ENCODE data around the gene CALR3.
"Not testable (repeated sequence)": the region's sequence is repeated elsewhere in the genome, so short reads cannot be mapped to it uniquely, and the experiment has no call there.

Gene CALR3, protein sequence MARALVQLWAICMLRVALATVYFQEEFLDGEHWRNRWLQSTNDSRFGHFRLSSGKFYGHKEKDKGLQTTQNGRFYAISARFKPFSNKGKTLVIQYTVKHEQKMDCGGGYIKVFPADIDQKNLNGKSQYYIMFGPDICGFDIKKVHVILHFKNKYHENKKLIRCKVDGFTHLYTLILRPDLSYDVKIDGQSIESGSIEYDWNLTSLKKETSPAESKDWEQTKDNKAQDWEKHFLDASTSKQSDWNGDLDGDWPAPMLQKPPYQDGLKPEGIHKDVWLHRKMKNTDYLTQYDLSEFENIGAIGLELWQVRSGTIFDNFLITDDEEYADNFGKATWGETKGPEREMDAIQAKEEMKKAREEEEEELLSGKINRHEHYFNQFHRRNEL

DNA sequence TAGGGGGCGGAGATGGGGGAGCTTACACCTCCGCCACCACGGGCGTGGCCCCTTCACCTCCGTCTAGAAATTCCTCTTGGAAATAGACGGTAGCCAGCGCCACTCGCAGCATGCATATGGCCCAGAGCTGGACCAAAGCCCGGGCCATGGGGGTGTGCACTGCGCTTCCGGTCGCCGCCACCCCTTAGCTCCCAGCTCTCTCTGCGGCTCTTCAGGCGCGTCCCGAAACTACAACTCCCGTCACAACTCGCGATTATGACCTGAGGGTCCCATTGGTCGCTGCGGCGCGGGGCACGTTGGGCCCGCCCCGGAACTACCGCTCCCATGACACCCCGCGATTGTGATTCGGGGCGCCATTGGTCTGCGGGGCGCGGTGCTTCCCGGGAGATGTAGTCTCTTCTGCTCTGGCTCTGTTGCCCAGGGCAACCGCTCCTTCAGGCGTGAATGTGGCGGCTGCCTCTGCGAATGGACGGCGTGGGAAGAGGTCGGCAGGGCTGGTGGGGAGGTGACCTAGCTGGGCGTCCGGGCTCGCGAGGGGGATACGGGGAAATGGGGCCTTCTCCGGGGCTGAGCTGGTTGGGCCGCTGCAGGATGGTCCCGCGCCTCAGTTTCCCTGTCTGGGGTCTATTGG, at the start of gene CALR3, which contains the start of gene C19orf44:
TSS of gene CALR3 (minus strand) at position 186 of the 631 bp plus-strand sequence. CDS start at position 148, 38 bp downstream.
TSS of gene C19orf44 (plus strand) at position 413 of the 631 bp plus-strand sequence. CDS start 4,399 bp downstream, outside the sequence.
- H3K36me3 Mint-ChIP-seq (ENCODE audit: low read depth) = peaks cover 12% of the 10 kb centered on the region
- no peaks in the 10 kb centered on the region for H3K27me3 Mint-ChIP-seq
- H3K4me1 Mint-ChIP-seq (ENCODE audit: low read depth) = peaks cover 18% of the 10 kb centered on the region
- H3K9me3 Mint-ChIP-seq = peaks cover 3% of the 10 kb centered on the region
- H3K4me3 Mint-ChIP-seq = peak within 1 kb of the TSS; percentile 90
- peak within 1 kb of the TSS; percentile 90 for H3K27ac Mint-ChIP-seq
- peak; percentile 96 for DNase-seq

DNA sequence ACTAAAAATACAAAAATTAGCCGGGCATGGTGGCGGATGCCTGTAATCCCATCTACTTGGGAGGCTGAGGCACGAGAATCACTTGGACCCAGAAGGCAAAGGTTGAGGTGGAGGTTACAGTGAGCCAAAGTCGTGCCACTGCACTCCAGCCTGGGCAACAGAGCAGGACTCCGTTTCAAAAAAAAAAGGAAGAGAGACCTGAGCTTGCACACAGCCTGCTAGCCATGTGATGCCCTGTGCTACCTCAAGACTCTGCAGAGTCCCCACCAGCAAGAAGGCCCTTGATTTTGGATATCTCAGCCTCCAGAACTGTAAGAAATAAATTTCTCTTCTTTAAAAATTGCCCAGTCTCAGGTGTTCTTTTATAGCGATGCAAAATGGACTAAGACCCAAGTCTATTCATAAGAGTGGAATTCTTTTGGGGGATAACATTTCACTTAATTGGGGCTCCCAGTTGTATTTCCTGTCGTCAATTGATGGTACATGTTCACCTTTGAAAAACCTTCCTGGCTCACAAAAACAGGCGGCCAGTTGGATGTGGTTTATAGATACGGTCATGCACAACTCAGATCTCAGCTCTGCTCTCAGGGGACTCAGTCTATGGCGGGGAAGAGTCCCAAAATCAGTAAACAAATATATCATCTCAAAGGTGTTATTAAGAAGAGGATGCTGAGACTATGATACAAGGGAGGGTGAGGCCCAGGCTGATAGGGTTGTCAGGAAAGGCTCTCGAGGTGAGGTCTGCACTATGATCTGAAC, 48.7 kb upstream of the CALR3 start:
- Mint-ChIP-seq H3K36me3 (ENCODE audit: low read depth) (peaks cover 56% of the 10 kb centered on the region), H3K27me3 (no peaks in the 10 kb centered on the region), H3K9me3 (no peaks in the 10 kb centered on the region), H3K4me1 (ENCODE audit: low read depth) (peaks cover 50% of the 10 kb centered on the region), H3K27ac (peak overlapping the region; percentile 77), H3K4me3 (peak overlapping the region; percentile 53)
- no peak for DNase-seq

DNA sequence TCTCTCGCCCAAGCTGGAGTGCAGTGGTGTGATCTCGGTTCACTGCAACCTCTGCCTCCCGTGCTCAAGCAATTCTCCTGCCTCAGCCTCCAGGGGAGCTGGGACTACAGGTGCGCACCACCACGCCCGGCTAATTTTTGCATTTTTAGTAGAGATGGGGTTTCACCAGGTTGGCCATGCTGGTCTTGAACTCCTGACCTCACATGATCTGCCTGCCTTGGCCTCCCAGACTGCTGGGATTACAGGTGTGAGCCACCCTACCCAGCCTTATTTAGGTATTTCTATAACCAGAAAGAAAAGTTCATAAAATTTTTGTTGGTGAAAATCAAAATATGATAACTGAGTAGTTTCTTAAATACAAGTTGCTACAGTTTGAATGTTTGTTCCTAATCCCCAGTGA, 47.8 kb upstream of the CALR3 start:
- not testable (repeated sequence) for H3K9me3 Mint-ChIP-seq, H3K27me3 Mint-ChIP-seq, DNase-seq
- peak overlapping the region; percentile 94 for H3K27ac Mint-ChIP-seq
- peaks cover 54% of the 10 kb centered on the region for H3K4me1 Mint-ChIP-seq (ENCODE audit: low read depth)
- peaks cover 57% of the 10 kb centered on the region for H3K36me3 Mint-ChIP-seq (ENCODE audit: low read depth)
- H3K4me3 Mint-ChIP-seq = peak overlapping the region; percentile 92

DNA sequence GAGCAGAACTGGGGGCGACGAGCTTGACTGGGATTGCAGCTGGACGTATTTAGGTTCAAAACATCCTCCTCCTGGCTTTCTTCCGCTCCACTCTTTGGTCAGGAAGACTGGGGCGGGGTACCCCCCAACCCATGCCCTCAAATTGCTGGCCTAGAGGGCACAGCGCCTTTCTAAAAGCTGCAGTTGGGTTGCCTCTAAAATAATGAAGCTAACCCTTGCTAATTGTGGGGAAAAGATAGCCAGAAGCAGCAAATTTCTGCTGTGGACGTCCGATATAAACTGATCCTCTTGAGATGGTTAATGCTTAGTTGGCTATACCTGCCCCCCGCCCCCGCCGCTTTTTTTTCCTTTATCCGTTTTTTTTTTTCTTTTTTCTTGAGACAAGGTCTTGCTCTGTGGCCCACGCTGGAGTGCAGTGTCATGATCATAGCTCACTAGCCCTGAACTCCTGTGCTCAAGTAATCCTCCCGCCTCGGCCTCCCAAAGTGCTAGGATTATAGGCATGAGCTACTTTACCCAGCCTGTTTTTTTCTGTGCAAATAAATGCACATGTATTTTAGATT, 47.0 kb upstream of the CALR3 start:
- no peaks in the 10 kb centered on the region for H3K9me3 Mint-ChIP-seq
- peaks cover 59% of the 10 kb centered on the region for H3K4me1 Mint-ChIP-seq (ENCODE audit: low read depth)
- H3K27ac Mint-ChIP-seq = peak overlapping the region; percentile 94
- peaks cover 62% of the 10 kb centered on the region for H3K36me3 Mint-ChIP-seq (ENCODE audit: low read depth)
- no peak for DNase-seq
- no peaks in the 10 kb centered on the region for H3K27me3 Mint-ChIP-seq
- peak overlapping the region; percentile 92 for H3K4me3 Mint-ChIP-seq

DNA sequence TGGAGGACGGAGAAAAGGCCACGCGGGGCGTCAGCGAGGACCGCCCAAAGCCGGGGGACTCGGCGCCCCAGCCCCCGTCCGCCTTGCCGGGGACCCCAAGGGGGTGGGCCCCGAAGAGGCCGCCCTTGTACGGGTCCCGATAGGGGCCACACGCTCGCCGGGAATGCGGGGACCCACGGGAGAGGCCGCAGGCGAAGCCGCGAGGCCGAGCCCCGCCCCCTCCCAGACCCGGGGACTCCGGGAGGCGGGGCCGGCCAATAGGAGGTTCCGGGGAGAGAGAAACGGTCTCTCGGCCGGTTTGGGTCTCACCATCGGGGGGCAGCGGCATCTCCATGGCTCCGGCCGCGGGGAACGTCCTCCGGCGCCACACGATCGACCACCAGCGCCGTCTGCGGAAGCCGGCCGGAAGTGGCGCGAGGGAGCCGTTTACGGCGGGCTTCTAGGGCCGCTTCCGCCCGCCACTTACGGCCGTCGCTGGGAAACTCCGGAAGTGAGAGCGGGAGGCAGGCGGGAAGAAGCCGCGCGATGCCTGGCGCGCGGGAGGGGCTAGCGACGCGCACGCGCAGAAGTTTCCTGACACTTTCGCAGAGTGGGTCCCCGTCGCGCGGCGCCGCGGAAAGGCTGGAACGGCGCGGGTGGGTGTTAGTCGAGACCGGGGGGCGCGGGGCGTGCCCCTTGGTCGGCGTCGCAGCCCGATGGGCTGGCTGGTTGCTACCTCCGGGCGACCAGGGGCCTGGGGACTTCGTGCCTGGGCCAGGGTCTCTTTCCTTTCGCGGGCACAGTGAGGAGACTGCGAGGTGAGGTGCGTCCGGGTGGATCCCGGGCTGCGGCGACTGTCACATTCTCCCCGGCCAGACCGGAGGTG, 46.3 kb upstream of the CALR3 start, which contains the start of gene CHERP:
TSS of gene CHERP (minus strand) at position 393 of the 865 bp plus-strand sequence. CDS start at position 334, 59 bp downstream.
- Mint-ChIP-seq H3K27me3 (no peaks in the 10 kb centered on the region), H3K36me3 (ENCODE audit: low read depth) (peaks cover 69% of the 10 kb centered on the region), H3K27ac (peak within 1 kb of the TSS; percentile 94), H3K9me3 (no peaks in the 10 kb centered on the region), H3K4me3 (peak within 1 kb of the TSS; percentile 92), H3K4me1 (ENCODE audit: low read depth) (peaks cover 59% of the 10 kb centered on the region)
- DNase-seq = peak; percentile 95

DNA sequence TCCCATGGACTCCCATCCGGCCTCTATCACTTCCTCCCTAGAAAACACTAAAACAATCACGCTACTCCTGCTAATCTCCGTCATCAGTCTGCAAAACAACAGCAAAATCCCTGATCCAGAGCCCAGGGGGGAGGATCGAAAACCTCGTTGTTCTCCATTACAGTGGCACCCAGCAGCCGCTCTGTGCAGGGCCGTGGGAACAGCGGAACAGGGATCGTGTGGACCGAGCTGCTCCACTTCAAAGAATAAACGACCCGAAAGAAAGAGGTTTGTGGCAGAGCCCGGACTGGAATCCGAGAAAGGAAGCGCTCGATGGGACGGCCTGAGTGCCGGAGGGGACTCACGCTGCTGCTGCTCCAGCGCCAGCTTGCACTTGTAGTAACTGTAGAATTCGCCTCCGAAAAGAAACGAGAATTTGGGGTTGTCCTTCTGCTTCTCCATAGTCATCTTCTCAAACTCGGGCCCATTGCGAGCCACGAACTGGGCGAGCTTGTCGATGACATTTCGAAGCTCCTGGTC, 45.6 kb upstream of the CALR3 start:
- Mint-ChIP-seq H3K36me3 (ENCODE audit: low read depth) (peaks cover 76% of the 10 kb centered on the region), H3K27me3 (no peaks in the 10 kb centered on the region), H3K4me3 (peak overlapping the region; percentile 92), H3K27ac (peak overlapping the region; percentile 92), H3K9me3 (no peaks in the 10 kb centered on the region), H3K4me1 (ENCODE audit: low read depth) (peaks cover 58% of the 10 kb centered on the region)
- DNase-seq = no peak

DNA sequence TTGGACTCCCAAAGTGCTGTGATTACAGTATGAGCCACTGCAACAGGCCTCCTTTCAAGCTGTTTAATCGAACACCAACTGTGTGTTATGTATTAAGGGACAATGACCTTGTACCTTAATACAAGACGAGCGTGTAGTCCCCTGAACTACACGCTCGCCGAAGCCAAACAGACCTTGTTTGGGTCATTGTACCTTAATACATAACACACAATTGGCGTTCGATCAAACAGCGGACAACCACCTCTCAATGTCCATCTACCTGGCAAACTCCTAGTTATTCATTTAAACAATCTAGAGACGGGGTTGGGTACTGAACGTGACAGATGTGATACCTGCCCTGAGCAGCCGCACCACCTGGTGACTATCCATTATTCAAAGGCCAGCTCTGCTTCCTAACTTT, 45.0 kb upstream of the CALR3 start:
- Mint-ChIP-seq H3K36me3 (ENCODE audit: low read depth) (peaks cover 79% of the 10 kb centered on the region), H3K9me3 (no peaks in the 10 kb centered on the region), H3K27ac (peak overlapping the region; percentile 92), H3K4me3 (peak overlapping the region; percentile 92), H3K27me3 (no peaks in the 10 kb centered on the region), H3K4me1 (ENCODE audit: low read depth) (peaks cover 57% of the 10 kb centered on the region)
- DNase-seq = no peak

DNA sequence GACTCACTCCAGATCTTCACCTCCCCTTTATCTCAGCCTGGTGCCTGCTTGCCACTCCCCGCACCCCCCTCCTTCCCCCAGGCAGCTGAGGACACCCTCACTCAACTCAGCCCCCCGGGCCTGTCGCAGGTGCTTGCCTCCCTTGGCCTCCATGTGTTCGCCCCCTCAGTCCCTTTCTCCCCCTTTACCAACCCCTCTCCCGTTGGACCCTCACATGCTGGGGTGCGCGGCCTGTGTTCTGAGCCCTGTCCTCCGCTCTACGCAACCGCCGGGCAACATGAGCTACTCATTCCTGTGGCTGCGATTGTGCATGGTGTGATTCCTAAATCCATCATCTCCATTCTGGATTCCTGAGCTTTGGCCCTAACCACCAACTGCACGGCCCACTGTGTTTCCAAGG, 41.1 kb upstream of the CALR3 start:
- peak overlapping the region; percentile 75 for H3K27ac Mint-ChIP-seq
- no peaks in the 10 kb centered on the region for H3K27me3 Mint-ChIP-seq
- peaks cover 40% of the 10 kb centered on the region for H3K4me1 Mint-ChIP-seq (ENCODE audit: low read depth)
- H3K9me3 Mint-ChIP-seq = no peaks in the 10 kb centered on the region
- DNase-seq = no peak
- no peak overlapping the region for H3K4me3 Mint-ChIP-seq
- peaks cover 96% of the 10 kb centered on the region for H3K36me3 Mint-ChIP-seq (ENCODE audit: low read depth)

DNA sequence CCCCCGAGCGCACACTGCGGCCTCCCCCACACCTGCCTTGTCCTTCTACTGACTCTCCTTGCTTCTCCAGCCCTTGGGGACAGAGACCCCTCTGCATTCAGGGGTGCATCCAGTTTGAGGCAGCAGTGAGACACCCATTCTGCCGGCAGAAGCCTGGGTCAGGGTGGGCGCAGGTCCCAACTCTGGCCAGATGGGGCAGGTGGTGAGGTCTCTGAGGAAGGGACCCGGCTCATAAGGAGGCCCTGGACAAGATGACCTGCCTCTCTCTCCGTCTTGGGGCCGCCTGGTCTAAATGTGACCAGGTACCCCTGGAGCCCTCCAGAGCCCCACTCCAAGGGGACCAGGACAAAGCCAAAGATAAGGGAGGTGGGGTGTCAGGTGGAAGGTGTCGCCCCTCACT, 40.2 kb upstream of the CALR3 start:
- Mint-ChIP-seq H3K27me3 (no peaks in the 10 kb centered on the region), H3K9me3 (no peaks in the 10 kb centered on the region), H3K4me1 (ENCODE audit: low read depth) (peaks cover 36% of the 10 kb centered on the region), H3K4me3 (no peak overlapping the region), H3K36me3 (ENCODE audit: low read depth) (peaks cover 98% of the 10 kb centered on the region), H3K27ac (peak overlapping the region; percentile 52)
- DNase-seq = no peak

DNA sequence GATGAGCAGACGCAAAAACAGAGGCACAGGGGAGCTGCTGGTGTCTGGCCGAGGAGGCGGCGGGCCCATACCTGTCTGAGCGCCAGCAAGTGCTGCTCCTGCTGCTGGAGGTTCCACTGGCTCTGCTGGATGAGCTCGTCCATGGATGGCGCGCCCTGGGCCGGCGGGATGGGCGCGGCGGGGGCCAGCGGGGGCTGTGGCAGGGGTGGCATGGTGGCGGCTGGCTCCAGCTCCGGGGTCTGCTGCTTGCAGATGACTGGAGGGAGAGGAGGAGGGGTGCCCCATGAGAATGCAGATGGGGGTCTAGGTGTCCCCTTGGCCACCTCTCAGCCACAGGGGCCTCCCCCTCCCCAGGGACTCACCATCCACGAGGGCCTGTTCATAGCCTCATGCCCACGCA, 39.4 kb upstream of the CALR3 start:
- no peak overlapping the region for H3K27ac Mint-ChIP-seq
- no peaks in the 10 kb centered on the region for H3K9me3 Mint-ChIP-seq
- peaks cover 29% of the 10 kb centered on the region for H3K4me1 Mint-ChIP-seq (ENCODE audit: low read depth)
- no peaks in the 10 kb centered on the region for H3K27me3 Mint-ChIP-seq
- DNase-seq = no peak
- H3K4me3 Mint-ChIP-seq = no peak overlapping the region
- peaks cover 98% of the 10 kb centered on the region for H3K36me3 Mint-ChIP-seq (ENCODE audit: low read depth)

DNA sequence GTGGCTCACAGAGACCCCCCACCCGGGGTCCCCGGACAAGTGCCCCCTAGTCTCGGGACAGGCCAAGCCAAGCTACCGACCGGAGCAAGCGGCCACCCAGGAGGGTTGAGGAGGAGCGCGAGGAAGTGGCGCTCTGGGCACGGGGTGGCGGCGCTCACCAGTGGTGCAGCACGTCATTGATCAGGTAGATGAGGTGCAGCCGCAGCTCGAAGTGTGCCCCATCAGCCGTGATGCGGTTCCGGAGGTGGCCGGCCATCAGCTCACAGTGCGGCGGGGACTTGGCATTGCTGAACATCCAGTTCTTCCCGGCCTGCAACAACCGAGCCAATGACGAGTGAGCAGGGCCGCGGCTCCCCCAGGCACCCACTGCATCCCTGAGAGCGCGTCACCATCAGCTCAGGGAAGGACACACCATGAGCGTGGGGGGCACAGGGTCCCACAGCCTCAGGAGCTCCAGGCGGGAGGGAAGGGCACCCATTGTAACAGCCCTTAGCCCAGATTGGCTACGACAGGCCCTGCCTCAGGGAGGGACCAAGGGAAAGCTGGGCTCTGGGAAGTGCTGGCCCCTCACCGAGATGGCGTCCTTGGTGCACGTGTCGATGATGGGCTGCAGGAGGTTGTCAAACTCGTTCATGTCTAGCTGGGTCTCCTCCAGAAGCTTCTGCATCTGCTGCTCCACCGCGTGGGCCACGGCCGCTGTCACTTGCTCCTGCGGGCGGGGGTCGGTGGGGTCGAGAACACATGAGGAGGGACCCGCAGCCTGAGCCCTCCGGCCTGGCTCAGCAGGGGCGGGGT, 36.7 kb upstream of the CALR3 start:
- Mint-ChIP-seq H3K27me3 (no peaks in the 10 kb centered on the region), H3K9me3 (no peaks in the 10 kb centered on the region), H3K4me1 (ENCODE audit: low read depth) (peaks cover 8% of the 10 kb centered on the region), H3K36me3 (ENCODE audit: low read depth) (peaks cover 98% of the 10 kb centered on the region), H3K4me3 (no peak overlapping the region), H3K27ac (no peak overlapping the region)
- no peak for DNase-seq

DNA sequence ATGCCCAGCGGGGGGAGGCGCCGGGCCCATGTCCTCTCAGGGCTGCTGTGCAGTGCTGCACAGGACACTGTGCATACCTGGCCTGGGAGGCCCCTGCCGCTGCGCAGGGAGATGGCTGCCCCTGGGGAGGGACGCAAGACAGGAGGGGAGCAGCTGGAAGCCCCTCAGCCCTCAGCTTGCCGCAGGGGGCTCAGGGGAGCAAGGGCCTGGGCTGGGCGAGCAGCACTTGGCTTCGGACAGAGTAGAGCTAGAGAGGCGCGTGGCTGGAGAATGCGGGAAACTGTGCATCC, 35.4 kb upstream of the CALR3 start:
- Mint-ChIP-seq H3K27ac (peak overlapping the region; percentile 30), H3K4me3 (no peak overlapping the region), H3K9me3 (no peaks in the 10 kb centered on the region), H3K36me3 (ENCODE audit: low read depth) (peaks cover 98% of the 10 kb centered on the region), H3K27me3 (no peaks in the 10 kb centered on the region), H3K4me1 (ENCODE audit: low read depth) (peaks cover 3% of the 10 kb centered on the region)
- no peak for DNase-seq
